IgD-negative memory B cell (primary cell): ENCODE data around the gene HDAC8. TPM values are rescaled to one million over a fixed set of nuclear protein-coding genes. Genes with fewer than 3 reads are reported as not detected.

ENCODE experiments used
- H3K27ac Mint-ChIP-seq, 3 donors: one replicate each; pipeline ENCODE4 v1.8.0; 2020 to 2022; ENCODE audit warnings: mild to moderate bottlenecking in 3 of 3, mixed read lengths in 3 of 3, moderate library complexity in 1 of 3
- H3K27me3 Mint-ChIP-seq: one replicate; pipeline ENCODE4 v1.8.0; 2021; ENCODE audit warnings: mixed read lengths
- H3K36me3 Mint-ChIP-seq: one replicate; pipeline ENCODE4 v1.8.0; 2020; ENCODE audit warnings: mild to moderate bottlenecking, mixed read lengths
- H3K4me1 Mint-ChIP-seq, 3 donors: one replicate each; pipeline ENCODE4 v1.8.0; 2020 to 2022; ENCODE audit warnings: mixed read lengths in 3 of 3, mild to moderate bottlenecking in 1 of 3
- H3K4me3 Mint-ChIP-seq, 4 donors: one replicate each; pipeline ENCODE4 v1.8.0; 2020 to 2022; ENCODE audit warnings: mild to moderate bottlenecking in 4 of 4, mixed read lengths in 4 of 4, moderate library complexity in 3 of 4
- H3K9me3 Mint-ChIP-seq, 3 donors: one replicate each; pipeline ENCODE4 v1.8.0; 2020 to 2021; ENCODE audit warnings: mixed read lengths in 3 of 3, mild to moderate bottlenecking in 1 of 3
- polyA plus RNA-seq: library from polyadenylated mRNA; unstranded; fragments of 300-500 nt; fragmentation: Illumina TruSeq; gene quantifications from one replicate; pipeline ENCODE4 v1.2.3, GENCODE V29; 2021

Gene HDAC8
- polyA plus RNA-seq, 1 donor from 2014 or later: 18.7 TPM

DNA sequence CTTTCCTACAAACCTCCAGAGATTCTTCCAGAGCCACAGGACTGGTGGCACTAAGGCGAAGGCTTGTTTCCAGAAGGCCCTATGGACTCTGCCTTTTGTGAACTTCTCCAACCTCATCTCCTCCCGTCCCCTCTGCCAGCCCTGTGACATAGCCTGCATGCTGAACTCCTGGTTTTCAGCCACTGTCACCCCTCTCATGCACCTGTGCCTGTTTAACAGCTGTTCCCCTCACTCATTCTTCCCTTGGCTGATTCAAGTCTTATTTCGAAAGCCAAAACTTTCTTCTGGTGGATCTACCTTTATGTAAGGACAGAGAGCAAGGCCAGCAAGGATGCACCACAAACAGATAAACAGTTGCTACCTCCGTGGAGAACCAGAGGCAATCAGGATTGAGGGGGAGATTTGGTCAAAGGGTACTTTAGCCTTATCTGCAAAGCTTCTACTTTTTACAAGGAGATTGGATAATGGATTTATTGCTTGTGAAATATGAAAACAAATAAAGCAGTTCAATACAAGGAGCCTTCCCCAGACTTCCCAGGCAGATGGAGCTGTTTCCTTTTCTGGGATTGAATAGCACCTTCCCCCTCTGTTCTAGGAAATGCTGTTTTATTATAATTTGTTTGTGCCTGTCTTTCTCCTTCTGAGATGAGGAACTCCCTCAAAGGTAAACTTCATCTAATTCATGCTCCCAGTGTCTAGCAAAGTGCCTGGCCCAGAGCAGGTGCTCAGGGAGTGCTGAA, 272.6 kb downstream of the HDAC8 start:
- peaks cover 3% of the 10 kb centered on the region for H3K36me3 Mint-ChIP-seq
- H3K27ac Mint-ChIP-seq: no peak overlapping the region
- peaks cover 51% of the 10 kb centered on the region for H3K27me3 Mint-ChIP-seq
- no peaks in the 10 kb centered on the region for H3K9me3 Mint-ChIP-seq
- peaks cover 0 to 3% (median 0%) of the 10 kb centered on the region in 3 donors for H3K4me1 Mint-ChIP-seq
- H3K4me3 Mint-ChIP-seq: no peak overlapping the region

DNA sequence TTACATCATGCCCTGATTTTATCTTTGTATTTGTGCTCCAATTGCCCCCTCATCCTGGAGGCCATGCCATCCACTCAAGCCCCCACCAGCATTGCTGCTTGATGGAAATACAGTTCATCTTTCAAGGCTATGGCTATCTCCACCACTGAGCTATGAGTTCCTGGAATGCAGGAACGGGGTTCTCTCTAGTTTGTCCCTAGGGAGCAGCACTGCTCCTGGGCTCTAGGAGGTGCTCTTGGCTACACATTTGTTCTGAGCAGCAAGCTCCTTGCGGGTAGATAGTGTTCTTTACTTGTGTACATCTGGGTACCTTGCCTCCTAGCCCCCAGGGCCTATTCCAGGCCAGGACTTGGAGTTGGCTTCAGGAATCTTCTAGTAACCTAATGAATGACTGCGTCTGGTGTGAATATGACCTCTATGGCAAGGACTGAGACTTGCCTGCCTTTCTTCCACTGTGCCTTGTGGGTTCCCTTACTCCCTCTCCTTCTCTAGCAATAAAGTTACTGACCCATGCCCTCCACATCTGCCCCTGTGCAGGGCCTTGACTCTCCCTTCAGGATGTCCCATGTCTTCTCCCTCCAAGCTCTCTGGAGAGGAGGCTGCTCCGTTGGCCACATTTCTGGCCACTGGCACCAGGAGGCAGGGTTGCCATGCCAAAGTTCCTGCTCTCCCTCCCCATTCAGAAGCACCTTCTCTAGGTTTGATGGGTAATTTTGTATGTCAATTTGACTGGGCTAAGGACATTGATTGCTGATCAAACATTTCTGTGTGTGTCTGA, 274.5 kb downstream of the HDAC8 start:
- H3K4me3 Mint-ChIP-seq: no peak overlapping the region
- H3K9me3 Mint-ChIP-seq: no peaks in the 10 kb centered on the region
- H3K4me1 Mint-ChIP-seq: no peaks in the 10 kb centered on the region
- H3K27ac Mint-ChIP-seq: no peak overlapping the region
- H3K36me3 Mint-ChIP-seq: peaks cover 3% of the 10 kb centered on the region
- peaks cover 40% of the 10 kb centered on the region for H3K27me3 Mint-ChIP-seq

DNA sequence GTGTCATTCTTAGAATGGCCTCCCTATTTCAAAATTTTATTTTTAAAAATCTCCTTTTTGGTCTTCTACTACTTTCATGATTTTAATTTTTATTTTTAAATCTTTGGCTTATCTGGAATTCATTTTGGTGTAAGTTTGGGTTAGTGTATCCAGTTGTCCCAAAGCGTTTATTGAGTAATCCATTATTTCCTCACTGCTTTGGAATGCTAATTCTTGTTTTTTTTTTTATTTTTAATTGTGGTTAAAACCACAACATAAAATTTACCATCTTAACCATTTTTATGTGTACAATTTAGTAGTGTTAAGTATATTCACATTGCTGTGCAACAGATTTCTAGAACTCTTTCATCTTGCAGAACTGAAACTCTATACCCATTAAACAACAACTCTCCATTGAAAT, 275.7 kb downstream of the HDAC8 start:
- peaks cover 40% of the 10 kb centered on the region for H3K27me3 Mint-ChIP-seq

DNA sequence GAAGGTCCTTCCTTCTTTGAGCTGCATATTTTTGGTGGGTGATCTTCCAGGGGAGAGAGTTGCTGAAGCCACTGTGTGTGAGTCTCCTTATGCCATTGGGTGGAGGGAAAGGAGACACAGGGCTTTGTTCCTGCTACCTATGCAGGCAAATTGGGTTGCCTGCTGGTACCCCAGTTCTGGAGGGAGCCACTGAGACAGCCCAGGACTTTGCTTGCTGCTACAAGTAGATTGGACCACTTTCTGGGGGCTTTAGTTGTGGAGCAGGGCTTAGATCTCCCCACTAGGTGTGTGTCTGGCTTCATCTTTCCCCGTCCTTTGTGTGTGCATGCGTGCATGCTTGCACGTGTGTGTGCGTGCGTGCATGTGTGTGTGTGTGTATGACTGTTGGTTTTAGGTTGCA, 276.9 kb downstream of the HDAC8 start:
- H3K4me3 Mint-ChIP-seq: no peak overlapping the region
- peaks cover 38% of the 10 kb centered on the region for H3K27me3 Mint-ChIP-seq
- H3K4me1 Mint-ChIP-seq: no peaks in the 10 kb centered on the region
- no peaks in the 10 kb centered on the region for H3K9me3 Mint-ChIP-seq
- peaks cover 3% of the 10 kb centered on the region for H3K36me3 Mint-ChIP-seq
- no peak overlapping the region for H3K27ac Mint-ChIP-seq

More for the DNA sequence above, 275.7 kb downstream of the HDAC8 start:
- H3K4me1 Mint-ChIP-seq: no peaks in the 10 kb centered on the region
- H3K27ac Mint-ChIP-seq: no peak overlapping the region
- H3K36me3 Mint-ChIP-seq: peaks cover 3% of the 10 kb centered on the region
- no peak overlapping the region for H3K4me3 Mint-ChIP-seq
- no peaks in the 10 kb centered on the region for H3K9me3 Mint-ChIP-seq

DNA sequence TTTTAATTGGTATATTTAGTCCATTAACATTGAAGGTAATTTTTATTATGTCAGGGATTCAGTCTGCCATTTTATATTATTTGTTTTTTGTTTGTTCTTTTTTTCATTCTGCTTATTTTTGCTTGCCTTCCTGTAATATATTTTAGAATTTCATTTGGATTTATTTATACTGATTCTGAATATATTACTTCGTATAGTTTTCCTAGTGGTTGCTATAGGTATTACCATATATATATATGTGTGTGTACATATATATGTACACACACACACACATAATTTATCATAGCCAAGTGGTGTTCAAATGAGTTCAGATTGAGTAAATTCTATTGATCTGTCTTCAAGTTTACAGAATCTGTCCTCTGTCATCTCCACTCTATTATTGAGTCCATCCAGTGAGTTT, 278.1 kb downstream of the HDAC8 start:
- H3K27ac Mint-ChIP-seq: no peak overlapping the region
- H3K36me3 Mint-ChIP-seq: peaks cover under 1% of the 10 kb centered on the region
- peaks cover 0 to 4% (median 3%) of the 10 kb centered on the region in 3 donors for H3K9me3 Mint-ChIP-seq
- no peaks in the 10 kb centered on the region for H3K4me1 Mint-ChIP-seq
- peaks cover 34% of the 10 kb centered on the region for H3K27me3 Mint-ChIP-seq
- H3K4me3 Mint-ChIP-seq: no peak overlapping the region

DNA sequence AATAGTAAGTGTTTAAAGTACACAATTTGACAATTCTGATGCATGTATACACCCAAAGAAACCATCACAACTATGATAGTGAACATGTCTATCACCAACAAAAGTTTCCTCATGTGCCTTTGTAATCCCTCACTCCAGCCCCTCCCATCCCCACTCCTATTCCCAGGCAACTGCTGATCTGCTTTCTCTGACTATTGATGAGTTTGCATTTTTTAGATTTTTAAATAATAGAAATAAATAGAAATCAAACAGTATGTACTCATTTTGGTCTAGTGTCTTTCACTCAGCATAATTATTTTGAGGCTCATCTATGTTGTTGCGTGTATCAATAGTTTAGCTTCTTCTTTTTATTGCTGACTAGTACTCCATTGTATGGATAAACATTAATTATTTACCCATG, 290.3 kb downstream of the HDAC8 start:
- Mint-ChIP-seq H3K4me1 (peaks cover under 1 to 3% (median under 1%) of the 10 kb centered on the region in 3 donors), H3K27me3 (peaks cover 4% of the 10 kb centered on the region), H3K9me3 (no peaks in the 10 kb centered on the region), H3K4me3 (no peak overlapping the region), H3K36me3 (no peaks in the 10 kb centered on the region), H3K27ac (no peak overlapping the region)

DNA sequence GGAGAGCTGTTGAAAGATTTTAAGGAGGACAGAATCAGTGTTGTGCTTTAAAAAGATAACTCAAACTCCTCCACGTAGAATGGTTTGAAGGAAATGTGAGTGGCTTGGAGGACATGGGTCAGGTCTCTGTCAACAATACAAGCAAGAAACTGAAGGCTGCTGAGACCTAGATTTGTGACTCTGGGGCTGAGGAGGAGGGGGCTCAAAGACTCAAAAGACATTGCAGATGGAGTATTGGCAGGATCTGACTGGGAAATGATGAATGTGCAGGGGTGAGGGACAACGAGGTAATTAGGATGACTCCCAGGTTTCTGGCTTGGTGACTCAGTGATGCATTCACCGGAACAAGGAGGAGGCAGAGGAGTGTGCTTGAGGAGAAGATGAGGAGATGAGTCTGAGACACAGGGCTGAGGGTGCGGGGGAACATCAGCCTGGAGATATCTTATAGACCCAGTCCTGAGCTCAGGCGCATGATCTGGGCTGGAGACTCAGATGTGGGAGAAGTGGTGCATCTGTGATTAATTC, 292.3 kb downstream of the HDAC8 start:
- no peaks in the 10 kb centered on the region for H3K36me3 Mint-ChIP-seq
- peaks cover 5 to 10% (median 8%) of the 10 kb centered on the region in 3 donors for H3K4me1 Mint-ChIP-seq
- H3K4me3 Mint-ChIP-seq: no peak overlapping the region
- peaks cover 1% of the 10 kb centered on the region for H3K27me3 Mint-ChIP-seq
- H3K9me3 Mint-ChIP-seq: no peaks in the 10 kb centered on the region
- no peak overlapping the region for H3K27ac Mint-ChIP-seq

Other genes starting within 250 kb of the HDAC8 start
- gene PHKA1, start 141.5 kb upstream of the HDAC8 start, polyA plus RNA-seq: not detected
- gene DMRTC1B, start 204.0 kb upstream of the HDAC8 start, polyA plus RNA-seq: 5.9 TPM
- gene FAM236B, start 209.8 kb upstream of the HDAC8 start, polyA plus RNA-seq: not detected
- not detected for gene FAM236D, start 235.4 kb upstream of the HDAC8 start, polyA plus RNA-seq